Heart left ventricle (tissue), 16 donors: ENCODE results near the gene NRCAM. TPM values are rescaled to one million over a fixed set of nuclear protein-coding genes. Genes with fewer than 3 reads are reported as not detected.

Source experiments
- ATAC-seq, 4 donors: fragments of 200-7000 bp; cut with Tn5 transposase; one replicate each; pipeline ENCODE4 v1.9.1; 2020 to 2022; ENCODE audit warnings: moderate library complexity in 4 of 4, mild to moderate bottlenecking in 3 of 4, moderate number of reproducible peaks in 1 of 4
- DNase-seq, 5 donors: peaks; one replicate each; pipeline ENCODE4 v3.0.0-alpha.2; 2020
- H3K27ac ChIP-seq, 12 donors: fragments of 200-600 bp; sonication (generic) in 4 of 12; one replicate each; pipeline versions ENCODE4 v1.5.0 to v1.8.0; 2016 to 2022; ENCODE audit warnings: mild to moderate bottlenecking in 2 of 12
- H3K27me3 ChIP-seq, 9 donors: fragments of 200-600 bp; sonication (generic) in 2 of 9; one replicate each; pipeline versions ENCODE4 v1.5.1 to v1.8.0; 2016 to 2022; ENCODE audit warnings: mild to moderate bottlenecking in 3 of 9
- H3K36me3 ChIP-seq, 9 donors: fragments of 200-600 bp; sonication (generic) in 2 of 9; one replicate each; pipeline versions ENCODE4 v1.5.0 to v1.8.0; 2018 to 2022; ENCODE audit warnings: mild to moderate bottlenecking in 2 of 9
- H3K4me1 ChIP-seq, 12 donors: fragments of 200-600 bp; sonication (generic) in 4 of 12; one replicate each; pipeline versions ENCODE4 v1.5.0 to v1.8.0; 2016 to 2022; ENCODE audit warnings: mild to moderate bottlenecking in 3 of 12
- H3K4me3 ChIP-seq, 12 donors: fragments of 200-600 bp; sonication (generic) in 4 of 12; one replicate each; pipeline versions ENCODE4 v1.5.0 to v1.8.0; 2017 to 2022; ENCODE audit warnings: mild to moderate bottlenecking in 9 of 12, moderate library complexity in 4 of 12
- H3K9me3 ChIP-seq, 12 donors: fragments of 200-600 bp; sonication (generic) in 4 of 12; one replicate each; pipeline versions ENCODE4 v1.5.0 to v1.8.0; 2016 to 2022; ENCODE audit warnings: mild to moderate bottlenecking in 1 of 12
- CTCF ChIP-seq, 12 donors: fragments of 200-600 bp; sonication (generic) in 4 of 12; IDR thresholded peaks; one replicate each; pipeline versions ENCODE4 v1.5.0 to v1.8.0; 2018 to 2022; ENCODE audit warnings: antibody characterized with exemption in 12 of 12, mild to moderate bottlenecking in 5 of 12
- POLR2A ChIP-seq, 2 donors: fragments of 450-650 bp; IDR thresholded peaks; one replicate each; pipeline ENCODE4 v1.6.1; 2017; ENCODE audit warnings: antibody characterized with exemption in 2 of 2, mild to moderate bottlenecking in 2 of 2, moderate library complexity in 2 of 2
- WGBS, 4 donors: extraction: QIAGEN DNeasy Blood & Tissue Kit in 2 of 4; methylation state at CpG; one replicate each; pipeline versions ENCODE4 v1.1.5 to v1.1.7; 2013 to 2018; 5-methylcytosine and 5-hydroxymethylcytosine counted together
- intact Hi-C, 10 donors: fragments of 100-400 bp; cut with DNase I; formaldehyde crosslinking; loops; one replicate each; pipeline versions ENCODE4 v1.11.1 to v1.14.2; 2022
- polyA plus RNA-seq, 2 donors: library from polyadenylated mRNA; stranded (reverse); fragments of 200-250 nt; gene quantifications; one replicate each; pipeline ENCODE4 v1.2.3, GENCODE V29; 2013
- total RNA-seq, 9 donors: library from RNA; depleted of rRNA in 2 of 9; stranded (reverse); fragments of >200 nt in 2 of 9; fragmentation: NEBNext Ultra II Directional in 3 of 9; extraction: Animal tissue kit (Norgen Biotek cat#: 25700) in 3 of 9; gene quantifications; one replicate each; pipeline versions ENCODE4 v1.1.0 to v1.2.4, GENCODE V29; 2016 to 2023
- donor health status: ischemic (EF 13 %, LVEDD 7.1; RV severe dilation, severe dysfunction).
- donor health status: healthy with polysubstance abuse.
- donor health status: DM: no; HTN: yes; CAD: no.
- donor health status: DM: no; HTN: no; CAD: no.
- donor health status: ischemic (EF 25% LVEDD 6.9; RV normal size, moderate dysfunction).
- donor health status: ischemic (EF 25% LVEDD 5.7; RV mildly dilated, moderate dysfunction).
- donor health status: healthy.
- donor health status: DM: yes; HTN: yes; CAD: no.
- donor health status: ischemic (EF 35%, LVEDD 5.7; RV mildly dilated, moderate dysfunction).
- donor health status: nonischemic (EF 11% LVEDD 7.7; RV severe dilation, severe dysfunction).
- donor health status: DM: yes; HTN: yes; CAD: no.
- donor health status: PGD.
- donor health status: ischemic (EF 29% LVEDD 5.4; RV normal size, mild dysfunction).
- donor health status: nonischemic (EF 23%, LVEDD 6.1; RV moderate dilation, normal function).

NRCAM gene
- total and polyA plus RNA-seq, 11 donors, result 0.07 to 2.5 (median 0.36) TPM

- H3K27ac ChIP-seq, result no peak overlapping the region
- no peak for ATAC-seq
- H3K36me3 ChIP-seq, result no peaks in the 10 kb centered on the region
- DNase-seq, result no peak
- WGBS, 4 donors, result 39 to 64% (median 58%) methylated on average over 4 of the region's 4 CpGs
- no peaks in the 10 kb centered on the region for H3K9me3 ChIP-seq
- H3K4me1 ChIP-seq, result peaks cover 0 to 16% (median 0%) of the 10 kb centered on the region in 12 donors
- TF ChIP-seq CTCF (IDR thresholded peaks at IDR 0.05) (no peak), POLR2A (IDR thresholded peaks at IDR 0.05) (no peak)
- intact Hi-C loops, result no loop called here
- no peaks in the 10 kb centered on the region for H3K27me3 ChIP-seq
- no peak overlapping the region for H3K4me3 ChIP-seq
Measured at GRCh38 chr7:108294595-108294994, 161.6 kb downstream of the NRCAM start.

GRCh38 chr7:108293149-108293612 lies 163.1 kb downstream of the NRCAM start:
- peaks cover 0 to 16% (median 0%) of the 10 kb centered on the region in 12 donors for H3K4me1 ChIP-seq
- H3K4me3 ChIP-seq, result no peak overlapping the region
- WGBS, 4 donors, result 65 to 75% (median 70%) methylated on average over 7 of the region's 7 CpGs
- peaks cover 0 to under 1% (median 0%) of the 10 kb centered on the region in 9 donors for H3K27me3 ChIP-seq
- no peaks in the 10 kb centered on the region for H3K9me3 ChIP-seq
- intact Hi-C loops, result no loop called here
- no peak overlapping the region for H3K27ac ChIP-seq
- ATAC-seq, result peak in 2 of 4 donors; percentile 33 to 48
- H3K36me3 ChIP-seq, result no peaks in the 10 kb centered on the region
- TF ChIP-seq CTCF (IDR thresholded peaks at IDR 0.05) (no peak), POLR2A (IDR thresholded peaks at IDR 0.05) (no peak)
- DNase-seq, result no peak

- H3K4me1 ChIP-seq, result peaks cover 0 to 16% (median 0%) of the 10 kb centered on the region in 12 donors
- no peaks in the 10 kb centered on the region for H3K36me3 ChIP-seq
- DNase-seq (no peak), ATAC-seq (peak in 2 of 4 donors; percentile 20 to 72)
- 57 to 78% (median 76%) methylated on average over 3 of the region's 3 CpGs for WGBS, 4 donors
- intact Hi-C loops, result no loop called here
- no peak for TF ChIP-seq POLR2A (IDR thresholded peaks at IDR 0.05)
- TF ChIP-seq CTCF (IDR thresholded peaks at IDR 0.05), result no peak
- no peak overlapping the region for H3K27ac ChIP-seq
- peaks cover 0 to 4% (median 0%) of the 10 kb centered on the region in 9 donors for H3K27me3 ChIP-seq
- H3K4me3 ChIP-seq, result no peak overlapping the region
- H3K9me3 ChIP-seq, result no peaks in the 10 kb centered on the region
Measured at GRCh38 chr7:108292541-108292940, 163.7 kb downstream of the NRCAM start.

- Histone ChIP-seq H3K27me3 (peaks cover 0 to 4% (median 0%) of the 10 kb centered on the region in 9 donors), H3K9me3 (no peaks in the 10 kb centered on the region), H3K27ac (no peak overlapping the region), H3K4me3 (no peak overlapping the region), H3K4me1 (peaks cover 0 to 16% (median 0%) of the 10 kb centered on the region in 12 donors), H3K36me3 (no peaks in the 10 kb centered on the region)
- intact Hi-C loops, result no loop called here
- peak in 3 of 4 donors; percentile 50 to 87 (median 54) for ATAC-seq
- WGBS, 4 donors, result 68 to 82% (median 74%) methylated on average over 5 of the region's 5 CpGs
- TF ChIP-seq CTCF (IDR thresholded peaks at IDR 0.05) (no peak), POLR2A (IDR thresholded peaks at IDR 0.05) (no peak)
- DNase-seq, result no peak
Measured at GRCh38 chr7:108291791-108292440, 164.3 kb downstream of the NRCAM start.
